Measurements from ENCODE around the gene YJEFN3.

YJEFN3 gene

DNA sequence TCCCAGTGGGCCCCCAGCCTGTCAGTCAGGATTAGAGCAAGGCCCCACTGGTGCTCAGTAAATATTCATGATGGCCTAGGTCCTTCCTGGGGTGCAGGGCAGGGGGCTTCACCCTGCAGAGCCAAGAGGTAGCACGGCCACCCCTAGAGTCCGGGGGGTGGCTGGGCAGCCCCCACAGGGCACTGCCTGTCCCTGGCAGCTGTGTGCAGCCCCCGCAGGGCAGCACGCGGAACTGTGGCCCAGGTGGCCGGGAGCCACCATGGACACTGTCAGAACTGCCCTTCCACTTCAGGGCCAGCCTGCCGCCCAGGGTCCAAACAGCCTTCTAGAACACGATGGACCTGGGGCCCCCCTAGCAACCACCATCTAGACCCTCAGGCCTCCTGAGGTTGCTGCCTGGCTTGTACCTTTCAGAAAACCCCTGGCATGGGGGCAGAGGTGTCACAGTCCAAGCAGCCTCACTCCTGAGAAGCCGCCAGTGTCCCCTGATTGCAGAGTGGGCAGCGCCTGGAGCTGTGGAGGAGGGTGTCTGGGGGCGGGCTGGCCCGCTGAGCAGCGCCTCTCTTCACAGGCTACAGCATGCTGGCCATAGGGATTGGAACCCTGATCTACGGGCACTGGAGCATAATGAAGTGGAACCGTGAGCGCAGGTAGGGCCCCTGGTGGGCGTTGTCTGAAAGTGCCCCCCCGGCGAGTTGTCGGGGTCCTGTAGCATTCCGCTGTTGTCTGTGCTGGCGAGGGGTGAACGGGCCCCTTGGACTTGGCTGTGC is 2.9 kb upstream of the YJEFN3 start:
- no peak overlapping the region for H3K4me2 ChIP-seq (ENCODE audit: low read length)
- H3K9me3 ChIP-seq (ENCODE audit: insufficient read depth, low read length): no peaks in the 10 kb centered on the region
- peaks cover 22% of the 10 kb centered on the region for H3K36me3 ChIP-seq (replicated peaks; ENCODE audit: low read depth, low read length)
- no peaks in the 10 kb centered on the region for H3K27me3 ChIP-seq (ENCODE audit: low read depth, low read length)
- peaks cover 3% of the 10 kb centered on the region; the same call in 1 of the 2 replicates for H4K20me1 ChIP-seq (ENCODE audit: insufficient read depth, low read length)
- H3K27ac ChIP-seq (ENCODE audit: low read length): no peak overlapping the region
- peaks cover 45% of the 10 kb centered on the region for H3K79me2 ChIP-seq (ENCODE audit: low read length)
- H3K4me1 ChIP-seq (ENCODE audit: low read length): no peaks in the 10 kb centered on the region
- TF ChIP-seq CTCF (IDR thresholded peaks at IDR 0.05; ENCODE audit: low read depth, low read length): no peak
- no peak for TF ChIP-seq EZH2phosphoT487 (IDR thresholded peaks at IDR 0.05; ENCODE audit: low read depth)
- no peak overlapping the region for H3K9ac ChIP-seq (ENCODE audit: low read length)
- no peak overlapping the region for H3K4me3 ChIP-seq (ENCODE audit: low read length)
- H2AFZ ChIP-seq (ENCODE audit: low read depth, low read length): no peak overlapping the region

GRCh38 chr19:19526581-19527370 is 1.9 kb upstream of the YJEFN3 start:
- no peak overlapping the region for H3K4me3 ChIP-seq (ENCODE audit: low read length)
- no peaks in the 10 kb centered on the region for H3K9me3 ChIP-seq (ENCODE audit: insufficient read depth, low read length)
- no peaks in the 10 kb centered on the region for H3K27me3 ChIP-seq (ENCODE audit: low read depth, low read length)
- H3K4me2 ChIP-seq (ENCODE audit: low read length): no peak overlapping the region
- H3K27ac ChIP-seq (ENCODE audit: low read length): no peak overlapping the region
- H2AFZ ChIP-seq (ENCODE audit: low read depth, low read length): no peak overlapping the region
- no peaks in the 10 kb centered on the region for H3K4me1 ChIP-seq (ENCODE audit: low read length)
- H3K36me3 ChIP-seq (replicated peaks; ENCODE audit: low read depth, low read length): peaks cover 19% of the 10 kb centered on the region
- no peak overlapping the region for H3K9ac ChIP-seq (ENCODE audit: low read length)
- peaks cover 39% of the 10 kb centered on the region for H3K79me2 ChIP-seq (ENCODE audit: low read length)
- H4K20me1 ChIP-seq (ENCODE audit: insufficient read depth, low read length): peaks cover 3% of the 10 kb centered on the region; the same call in 1 of the 2 replicates
- TF ChIP-seq CTCF (IDR thresholded peaks at IDR 0.05; ENCODE audit: low read depth, low read length) (no peak), EZH2phosphoT487 (IDR thresholded peaks at IDR 0.05; ENCODE audit: low read depth) (no peak)

DNA sequence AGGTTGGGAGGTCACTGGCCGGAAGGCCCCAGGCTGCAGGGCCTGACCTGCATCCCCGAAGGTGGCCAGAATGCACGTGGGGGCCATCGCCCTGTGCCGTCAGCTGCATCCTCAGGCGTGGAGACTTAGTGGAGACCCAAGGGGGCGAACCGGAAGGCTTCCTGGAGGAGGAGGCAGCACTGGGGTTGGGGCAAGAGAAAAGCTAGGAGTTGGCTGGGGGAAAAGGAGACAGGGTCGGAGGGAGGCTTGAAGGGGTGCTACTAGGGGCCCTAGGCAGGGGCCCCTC is 1.4 kb upstream of the YJEFN3 start:
- peaks cover 35% of the 10 kb centered on the region for H3K79me2 ChIP-seq (ENCODE audit: low read length)
- peaks cover 3% of the 10 kb centered on the region; the same call in 1 of the 2 replicates for H4K20me1 ChIP-seq (ENCODE audit: insufficient read depth, low read length)
- H3K9ac ChIP-seq (ENCODE audit: low read length): no peak overlapping the region
- H3K27me3 ChIP-seq (ENCODE audit: low read depth, low read length): no peaks in the 10 kb centered on the region
- no peak overlapping the region for H3K4me2 ChIP-seq (ENCODE audit: low read length)
- peaks cover 19% of the 10 kb centered on the region for H3K36me3 ChIP-seq (replicated peaks; ENCODE audit: low read depth, low read length)
- H3K4me3 ChIP-seq (ENCODE audit: low read length): no peak overlapping the region
- no peak overlapping the region for H3K27ac ChIP-seq (ENCODE audit: low read length)
- TF ChIP-seq EZH2phosphoT487 (IDR thresholded peaks at IDR 0.05; ENCODE audit: low read depth) (no peak), CTCF (IDR thresholded peaks at IDR 0.05; ENCODE audit: low read depth, low read length) (no peak)
- no peak overlapping the region for H2AFZ ChIP-seq (ENCODE audit: low read depth, low read length)
- peaks cover under 1% of the 10 kb centered on the region; the same call in 1 of the 2 replicates for H3K4me1 ChIP-seq (ENCODE audit: low read length)
- H3K9me3 ChIP-seq (ENCODE audit: insufficient read depth, low read length): no peaks in the 10 kb centered on the region
